GM21381 (cell line): Measurements from ENCODE around the gene NR4A1.

ENCODE experiments used
- ATAC-seq: cut with Tn5 transposase; IDR thresholded peaks from one replicate; pipeline ENCODE4 v1.9.1; 2021; ENCODE audit warnings: mild to moderate bottlenecking, moderate library complexity; ENCODE audit not compliant: unreplicated experiment

NR4A1 gene

DNA sequence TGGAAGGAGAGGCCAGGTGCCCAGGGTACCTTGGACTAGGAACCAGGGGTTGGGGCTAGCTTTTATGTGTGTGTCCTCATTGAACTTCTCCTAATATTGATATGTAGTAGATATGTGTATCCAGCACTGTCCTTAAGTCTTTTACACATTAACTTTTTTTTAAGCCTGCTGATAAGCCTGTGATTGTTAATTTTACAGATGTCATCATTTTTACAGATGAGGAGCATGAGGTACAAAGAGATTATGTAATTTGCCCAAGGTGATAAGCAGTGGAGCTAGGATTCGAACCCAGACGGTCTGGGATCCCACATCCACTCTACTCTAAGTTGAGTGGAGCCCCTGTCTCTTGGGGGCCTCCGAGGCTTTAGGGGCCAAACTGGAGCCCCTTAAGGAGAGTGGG is 10.2 kb upstream of the NR4A1 start:
- no peak for ATAC-seq

DNA sequence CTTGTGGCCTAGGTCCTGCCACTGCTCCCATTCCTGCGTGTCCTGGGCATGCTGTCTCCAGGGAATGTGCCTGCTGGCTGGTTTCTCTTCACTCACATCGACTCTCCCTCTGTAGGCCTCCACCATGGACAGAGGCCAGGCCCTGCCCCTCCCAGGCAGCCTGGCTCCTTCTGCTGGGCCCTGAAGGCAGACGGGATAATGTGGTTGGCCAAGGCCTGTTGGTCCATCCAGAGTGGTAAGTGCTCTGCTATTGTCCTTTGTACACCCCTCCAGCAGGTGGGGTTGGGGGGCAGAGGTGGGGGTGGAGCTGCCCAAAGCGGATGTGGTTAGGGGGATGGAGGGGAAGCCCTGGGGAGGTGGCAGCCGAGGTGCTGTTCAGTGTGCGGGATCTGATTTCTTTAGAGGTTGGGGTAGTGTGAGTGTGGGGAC is 9.5 kb upstream of the NR4A1 start:
- ATAC-seq = no peak

DNA sequence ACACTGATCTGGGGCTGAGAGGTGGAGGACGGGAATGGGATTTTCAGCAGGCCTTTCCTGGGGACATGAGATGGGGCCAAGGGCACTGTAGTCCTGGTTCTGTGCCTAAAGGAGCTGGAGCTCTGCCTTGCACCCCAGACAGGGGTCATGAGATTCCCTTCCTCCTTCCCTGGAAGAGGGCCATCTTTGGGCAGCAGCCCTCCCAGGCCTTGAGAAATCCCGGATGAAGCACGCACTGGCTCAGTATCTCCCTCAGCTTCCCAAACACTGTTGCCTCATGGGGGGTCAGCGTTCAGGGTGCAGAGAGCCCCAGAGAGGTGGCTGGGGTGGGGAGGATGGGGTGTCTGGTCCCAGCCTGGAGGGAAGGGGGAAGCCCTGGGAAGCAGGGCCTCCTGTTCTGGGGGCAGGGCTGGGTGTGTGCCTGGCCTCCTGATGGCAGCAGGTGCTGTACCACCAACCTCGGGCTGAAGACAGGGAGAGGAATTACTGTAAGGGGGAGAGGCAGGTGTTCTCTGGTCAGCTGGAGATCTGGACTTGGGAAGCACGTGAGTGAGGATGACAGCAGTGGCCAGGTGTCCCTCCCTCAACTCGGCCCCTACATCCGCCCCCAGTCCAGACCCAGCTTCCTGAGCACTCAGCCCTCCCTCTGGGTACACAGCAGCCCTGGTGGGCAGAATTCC is 8.4 kb upstream of the NR4A1 start:
- no peak for ATAC-seq

DNA sequence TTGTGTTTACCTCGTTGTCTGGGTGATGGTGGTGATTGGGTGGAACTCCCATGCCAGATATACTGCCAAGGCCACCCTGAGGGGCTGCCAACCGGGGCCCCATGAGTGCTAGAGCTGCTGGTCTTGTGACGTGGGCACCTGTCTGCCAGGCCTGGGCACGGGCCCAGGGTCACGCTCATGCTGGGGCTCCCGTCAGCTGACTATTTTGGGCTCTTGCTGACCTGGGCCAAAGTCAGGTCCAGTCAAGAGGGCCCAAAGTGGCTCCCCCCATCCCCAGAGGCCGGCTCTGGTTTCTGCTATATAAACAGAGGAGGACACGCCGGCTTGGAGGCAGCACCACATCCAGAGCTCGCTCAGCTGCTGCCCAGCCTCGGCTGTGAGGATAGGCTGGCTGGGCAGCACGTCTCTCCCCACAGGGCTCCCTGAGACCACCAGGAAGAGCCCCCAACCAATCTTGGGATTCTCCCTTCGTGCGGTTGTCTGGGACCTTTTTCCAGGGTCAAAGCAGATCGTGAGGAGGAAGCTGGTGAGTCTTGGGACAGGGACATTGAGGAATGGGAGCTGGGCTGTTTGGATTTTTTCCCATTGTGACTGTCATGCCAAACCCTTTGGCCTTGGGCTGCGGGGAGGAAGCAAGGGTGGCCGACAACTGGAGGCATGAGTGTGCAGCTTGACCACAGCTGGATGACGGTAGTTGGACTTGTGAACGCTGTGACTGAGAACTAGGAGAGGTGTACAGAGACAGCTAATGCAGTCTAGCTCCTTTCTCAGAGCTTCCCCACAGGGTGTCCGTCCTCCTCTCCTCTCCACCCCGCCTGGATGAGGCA is 7.6 kb upstream of the NR4A1 start:
- ATAC-seq = no peak

DNA sequence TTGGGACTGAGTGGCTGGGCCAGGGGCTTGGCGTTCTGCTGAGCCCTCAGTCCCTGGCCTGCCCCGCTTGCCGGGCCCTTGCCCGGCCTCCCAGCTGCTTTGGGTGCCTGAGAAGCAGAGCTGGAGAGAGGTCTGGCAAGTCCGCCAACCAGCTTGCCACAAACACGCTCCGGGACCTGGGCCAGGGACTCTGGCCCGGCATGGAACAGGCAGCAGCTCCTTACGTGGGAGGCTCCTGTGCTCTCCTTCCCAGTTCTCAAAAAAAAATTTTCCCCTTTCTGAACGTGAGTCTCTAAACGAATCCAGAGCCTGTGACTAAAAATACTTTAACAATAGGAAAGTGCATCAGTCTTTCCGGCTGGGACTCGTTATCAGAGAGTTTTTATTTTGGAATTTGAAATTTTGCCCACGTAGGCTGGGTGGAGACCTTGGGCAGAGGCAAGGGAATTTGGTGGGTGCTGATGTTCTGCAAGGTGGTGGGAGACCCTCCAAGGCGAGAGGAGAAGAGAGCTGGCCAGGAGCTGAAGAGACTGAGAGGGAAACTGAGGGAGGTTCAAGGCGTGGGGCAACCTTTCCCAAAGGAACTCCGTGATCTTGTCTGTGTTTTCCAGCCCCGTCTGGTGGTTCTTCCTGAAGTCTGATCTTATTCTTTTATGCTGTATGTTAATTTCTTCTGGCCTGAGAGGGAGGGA is 6.8 kb upstream of the NR4A1 start:
- no peak for ATAC-seq

DNA sequence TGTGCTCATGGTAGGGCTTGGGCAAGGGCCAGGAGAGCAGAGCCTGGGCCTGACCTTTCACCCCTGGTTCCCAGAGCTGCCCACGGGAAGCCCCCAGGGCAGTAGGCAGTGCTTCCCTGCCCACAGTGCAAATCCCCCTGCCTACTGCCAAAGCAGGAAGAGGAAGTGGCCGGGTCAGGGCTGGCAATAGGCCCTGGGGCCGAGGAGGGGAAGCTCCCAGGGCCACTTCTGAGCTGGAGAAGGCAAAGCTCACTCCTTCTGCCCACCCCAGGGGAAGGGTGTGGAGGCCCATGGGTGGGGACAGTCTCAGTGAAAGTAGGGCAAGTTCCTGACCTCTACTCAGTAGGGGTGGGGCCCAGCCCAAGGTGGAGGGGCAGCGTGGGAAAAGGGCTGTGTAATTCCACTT is 5.4 kb upstream of the NR4A1 start:
- no peak for ATAC-seq

DNA sequence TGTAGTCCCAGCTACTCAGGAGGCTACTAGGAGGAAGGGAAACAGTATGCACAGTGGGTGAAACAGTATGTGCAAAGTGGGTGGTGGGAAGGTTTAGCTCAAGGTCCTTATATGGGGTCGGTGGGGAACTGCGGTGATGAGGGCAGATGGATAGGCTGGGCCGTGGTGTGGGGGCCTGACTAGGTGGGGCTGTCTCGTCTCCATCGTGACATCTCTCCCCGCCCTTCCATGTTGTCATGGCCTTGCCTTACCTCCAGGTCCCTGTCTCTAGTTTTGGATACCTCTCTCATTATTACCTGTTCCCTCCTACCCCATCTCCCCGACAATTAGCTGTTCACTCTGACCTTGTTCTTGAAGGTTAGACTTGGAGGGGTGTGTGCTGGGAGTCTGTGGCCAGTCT is 4.4 kb upstream of the NR4A1 start:
- ATAC-seq = no peak

DNA sequence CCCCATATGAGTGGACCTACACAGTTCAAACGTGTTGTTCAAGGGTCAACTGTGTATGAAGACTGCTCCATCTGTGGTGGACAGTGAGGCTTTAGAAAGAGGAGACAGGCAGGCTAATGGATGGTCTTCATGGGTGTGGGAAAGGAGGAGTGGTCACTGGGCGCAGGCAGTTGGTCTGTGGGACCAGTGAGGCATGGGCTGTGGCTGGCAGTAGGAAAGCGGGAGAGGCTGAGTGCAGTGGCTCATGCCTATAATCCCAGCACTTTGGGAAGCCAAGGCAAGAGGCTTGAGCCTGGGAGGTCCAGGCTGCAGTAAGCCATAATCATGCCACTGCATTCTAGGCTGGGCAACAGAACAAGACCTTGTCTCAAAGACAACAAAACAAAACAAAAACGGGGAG is 2.0 kb upstream of the NR4A1 start:
- ATAC-seq = no peak

DNA sequence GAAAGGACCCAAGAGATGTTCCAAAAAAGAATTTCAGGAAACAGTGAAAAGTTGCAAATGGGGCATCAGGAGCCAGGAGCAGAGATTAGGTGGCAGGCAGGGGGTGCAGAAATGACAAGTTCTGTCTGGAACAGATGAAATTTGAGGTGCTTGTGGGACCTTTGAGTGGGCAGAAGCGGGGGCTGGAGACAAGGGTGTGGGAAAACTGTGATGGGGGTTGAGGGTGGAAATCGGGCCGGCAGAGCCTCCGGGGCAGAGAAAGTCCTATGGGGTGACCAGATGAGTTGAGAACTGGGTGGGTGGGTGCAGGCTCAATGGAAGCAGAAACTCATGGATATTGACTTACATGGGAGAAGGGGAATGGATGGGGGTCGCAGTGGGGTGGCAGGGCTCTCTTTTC is 1.6 kb upstream of the NR4A1 start:
- no peak for ATAC-seq

DNA sequence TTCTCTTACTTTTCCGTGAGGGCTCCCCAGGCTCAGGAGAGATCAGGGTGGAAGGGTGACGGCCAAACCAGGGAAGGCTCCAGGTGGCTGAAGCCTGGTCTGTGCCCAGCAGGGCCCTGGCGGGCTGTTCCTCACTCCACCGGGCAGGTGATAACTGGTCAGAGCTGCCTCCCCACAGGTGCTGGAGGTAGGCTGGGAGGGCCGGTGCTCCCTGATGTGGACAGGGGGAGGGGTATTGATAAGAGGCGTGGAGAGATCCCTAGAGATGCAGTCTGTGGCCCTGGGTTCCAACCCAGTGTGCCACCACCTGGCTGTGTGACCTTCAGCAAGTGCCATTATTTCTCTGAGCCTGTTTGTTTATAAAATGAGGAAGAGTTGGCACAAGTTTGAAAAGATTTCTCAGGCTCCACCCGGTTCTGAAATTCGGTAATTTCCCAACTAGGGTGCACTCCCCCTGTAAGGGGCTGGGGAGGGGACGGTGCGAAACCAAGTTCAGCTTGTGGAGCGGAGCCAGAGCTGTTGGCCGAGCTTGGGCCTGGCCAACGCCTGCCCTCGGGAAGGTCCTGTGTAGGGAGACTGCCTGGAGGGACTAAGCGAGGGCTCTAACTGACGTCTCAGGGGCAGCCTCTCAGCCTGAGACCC is 1.0 kb upstream of the NR4A1 start:
- no peak for ATAC-seq

DNA sequence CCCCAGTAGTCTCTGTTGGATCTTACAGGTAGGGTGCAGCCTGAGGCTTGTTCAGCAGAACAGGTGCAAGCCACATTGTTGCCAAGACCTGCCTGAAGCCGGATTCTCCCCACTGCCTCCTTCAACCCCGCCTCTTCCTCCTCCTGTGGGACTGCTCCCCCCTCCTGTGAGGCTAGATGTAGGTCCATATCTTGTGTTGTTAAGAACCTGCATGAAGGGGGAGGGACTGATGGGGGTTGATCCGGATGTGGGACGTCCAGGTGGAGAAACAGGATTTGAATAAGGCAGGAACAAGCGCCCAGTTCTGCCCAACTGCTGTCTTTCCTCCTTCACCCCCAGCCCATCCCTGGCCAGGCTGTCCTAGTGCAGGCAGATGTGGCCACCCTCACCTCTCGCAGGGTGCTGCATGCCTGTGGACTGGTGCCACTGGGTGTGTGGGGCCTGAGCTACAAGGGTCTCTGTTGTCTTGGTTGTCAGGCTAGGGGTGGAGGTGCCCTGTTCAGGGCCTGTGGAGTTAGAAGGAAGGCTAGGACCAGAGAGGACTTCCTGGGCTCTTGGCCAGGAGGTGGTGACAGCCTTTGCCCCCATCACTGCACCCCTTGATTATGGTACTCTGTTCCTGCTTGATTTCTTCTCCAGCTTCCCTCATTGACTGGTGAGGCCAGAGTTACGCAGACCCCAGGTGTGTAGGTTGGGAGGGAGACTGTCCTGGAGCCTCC is 1.4 kb downstream of the NR4A1 start:
- no peak for ATAC-seq

DNA sequence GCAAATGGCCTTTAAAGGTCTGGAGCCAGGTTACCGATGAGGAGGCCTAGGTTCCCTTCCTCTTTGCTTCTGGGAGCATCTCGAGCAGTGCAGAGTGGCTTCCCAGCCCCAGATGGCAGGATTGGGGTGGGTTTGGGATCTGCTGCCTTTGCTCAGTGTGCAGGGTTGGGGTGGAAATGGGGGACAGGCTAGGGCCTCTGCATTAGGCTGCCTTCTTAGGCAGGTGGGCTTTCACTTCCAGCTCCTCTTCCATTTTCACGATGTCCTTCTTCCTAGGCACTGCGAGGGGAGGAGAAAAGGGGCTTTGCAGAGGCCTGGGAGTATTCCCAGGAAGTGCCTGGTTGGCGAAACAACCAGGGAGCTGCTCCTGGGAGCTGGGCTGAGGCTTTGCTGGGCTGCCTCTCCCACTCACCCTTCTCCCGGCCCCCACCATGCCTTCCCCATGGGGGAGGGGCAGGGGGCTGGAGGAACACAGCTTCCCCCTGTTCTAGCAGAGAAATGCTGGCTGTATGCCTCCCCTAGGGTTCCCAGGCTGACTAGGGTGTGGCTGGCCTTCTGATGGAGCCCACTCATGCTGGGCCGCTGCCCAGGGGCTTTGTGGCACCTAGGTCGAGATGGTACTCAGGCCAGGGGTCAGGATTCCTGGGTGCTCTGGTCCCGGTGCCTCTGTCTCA is 2.4 kb downstream of the NR4A1 start:
- ATAC-seq = no peak

DNA sequence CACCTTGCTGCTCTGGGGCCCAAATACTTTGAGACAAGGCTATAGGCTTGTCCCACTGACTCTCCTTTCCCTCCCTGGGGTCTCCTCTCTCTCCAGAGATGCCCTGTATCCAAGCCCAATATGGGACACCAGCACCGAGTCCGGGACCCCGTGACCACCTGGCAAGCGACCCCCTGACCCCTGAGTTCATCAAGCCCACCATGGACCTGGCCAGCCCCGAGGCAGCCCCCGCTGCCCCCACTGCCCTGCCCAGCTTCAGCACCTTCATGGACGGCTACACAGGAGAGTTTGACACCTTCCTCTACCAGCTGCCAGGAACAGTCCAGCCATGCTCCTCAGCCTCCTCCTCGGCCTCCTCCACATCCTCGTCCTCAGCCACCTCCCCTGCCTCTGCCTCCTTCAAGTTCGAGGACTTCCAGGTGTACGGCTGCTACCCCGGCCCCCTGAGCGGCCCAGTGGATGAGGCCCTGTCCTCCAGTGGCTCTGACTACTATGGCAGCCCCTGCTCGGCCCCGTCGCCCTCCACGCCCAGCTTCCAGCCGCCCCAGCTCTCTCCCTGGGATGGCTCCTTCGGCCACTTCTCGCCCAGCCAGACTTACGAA is 3.1 kb downstream of the NR4A1 start:
- no peak for ATAC-seq

DNA sequence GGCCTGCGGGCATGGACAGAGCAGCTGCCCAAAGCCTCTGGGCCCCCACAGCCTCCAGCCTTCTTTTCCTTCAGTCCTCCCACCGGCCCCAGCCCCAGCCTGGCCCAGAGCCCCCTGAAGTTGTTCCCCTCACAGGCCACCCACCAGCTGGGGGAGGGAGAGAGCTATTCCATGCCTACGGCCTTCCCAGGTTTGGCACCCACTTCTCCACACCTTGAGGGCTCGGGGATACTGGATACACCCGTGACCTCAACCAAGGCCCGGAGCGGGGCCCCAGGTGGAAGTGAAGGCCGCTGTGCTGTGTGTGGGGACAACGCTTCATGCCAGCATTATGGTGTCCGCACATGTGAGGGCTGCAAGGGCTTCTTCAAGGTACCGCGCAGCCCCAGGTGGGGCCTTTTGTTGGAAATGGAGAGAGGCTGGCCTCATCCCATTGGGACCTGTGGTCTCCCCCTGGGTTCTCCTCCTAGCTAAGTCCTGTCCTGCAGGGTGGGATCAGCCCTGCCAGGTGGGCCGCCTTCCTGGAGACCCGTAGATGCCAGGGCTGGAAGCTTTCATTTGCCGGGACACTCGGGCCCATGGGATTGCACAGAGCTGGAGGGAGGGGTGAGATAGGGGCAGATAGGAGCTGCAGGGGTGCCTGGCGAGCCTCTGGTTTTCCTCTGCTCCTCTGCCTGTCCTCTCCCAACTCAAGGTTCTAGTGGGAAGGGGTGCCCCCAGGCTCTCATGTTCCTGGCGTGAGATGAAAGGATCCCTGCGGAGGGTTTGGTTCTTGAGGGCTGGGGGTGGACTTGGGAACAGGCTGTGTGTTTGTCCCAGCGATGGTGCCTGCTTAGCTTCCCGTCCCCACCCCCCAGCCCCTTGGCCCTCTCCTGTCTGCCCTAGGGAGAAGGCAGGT is 3.8 kb downstream of the NR4A1 start:
- no peak for ATAC-seq

DNA sequence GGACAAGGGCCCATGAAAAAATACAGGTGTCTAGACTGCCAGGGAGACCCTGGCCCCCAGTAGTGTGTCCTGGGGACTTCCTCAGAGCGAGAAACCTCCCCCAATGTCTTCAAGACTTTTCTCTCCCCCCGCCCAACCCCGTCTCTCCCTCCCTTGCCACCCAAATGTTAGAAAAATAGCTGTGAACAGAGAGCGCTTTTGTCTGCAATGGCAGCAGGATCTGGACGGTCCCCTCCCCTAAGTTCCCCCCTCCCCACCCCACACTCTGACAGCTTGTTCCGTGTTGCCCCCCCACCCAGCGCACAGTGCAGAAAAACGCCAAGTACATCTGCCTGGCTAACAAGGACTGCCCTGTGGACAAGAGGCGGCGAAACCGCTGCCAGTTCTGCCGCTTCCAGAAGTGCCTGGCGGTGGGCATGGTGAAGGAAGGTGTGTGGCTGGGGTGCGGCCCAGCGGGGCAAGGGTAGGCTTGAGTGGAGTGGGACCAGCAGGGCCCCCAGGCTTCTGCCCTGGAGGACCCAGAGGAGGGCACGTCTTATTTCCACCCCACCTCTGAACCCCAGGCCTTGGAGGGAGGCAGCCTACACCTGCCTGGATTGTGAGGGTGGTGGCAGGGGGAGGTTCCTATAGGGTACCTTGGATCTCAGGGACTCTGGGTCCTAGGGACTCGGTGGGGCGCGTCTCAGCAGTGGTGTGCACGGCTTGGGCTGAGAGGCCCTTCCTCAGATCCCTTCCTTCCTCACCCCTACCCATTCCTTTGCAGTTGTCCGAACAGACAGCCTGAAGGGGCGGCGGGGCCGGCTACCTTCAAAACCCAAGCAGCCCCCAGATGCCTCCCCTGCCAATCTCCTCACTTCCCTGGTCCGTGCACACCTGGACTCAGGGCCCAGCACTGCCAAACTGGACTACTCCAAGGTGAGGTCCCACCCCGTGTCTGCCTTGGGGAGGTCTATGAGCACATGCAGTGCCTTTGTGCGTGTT is 4.8 kb downstream of the NR4A1 start:
- no peak for ATAC-seq

DNA sequence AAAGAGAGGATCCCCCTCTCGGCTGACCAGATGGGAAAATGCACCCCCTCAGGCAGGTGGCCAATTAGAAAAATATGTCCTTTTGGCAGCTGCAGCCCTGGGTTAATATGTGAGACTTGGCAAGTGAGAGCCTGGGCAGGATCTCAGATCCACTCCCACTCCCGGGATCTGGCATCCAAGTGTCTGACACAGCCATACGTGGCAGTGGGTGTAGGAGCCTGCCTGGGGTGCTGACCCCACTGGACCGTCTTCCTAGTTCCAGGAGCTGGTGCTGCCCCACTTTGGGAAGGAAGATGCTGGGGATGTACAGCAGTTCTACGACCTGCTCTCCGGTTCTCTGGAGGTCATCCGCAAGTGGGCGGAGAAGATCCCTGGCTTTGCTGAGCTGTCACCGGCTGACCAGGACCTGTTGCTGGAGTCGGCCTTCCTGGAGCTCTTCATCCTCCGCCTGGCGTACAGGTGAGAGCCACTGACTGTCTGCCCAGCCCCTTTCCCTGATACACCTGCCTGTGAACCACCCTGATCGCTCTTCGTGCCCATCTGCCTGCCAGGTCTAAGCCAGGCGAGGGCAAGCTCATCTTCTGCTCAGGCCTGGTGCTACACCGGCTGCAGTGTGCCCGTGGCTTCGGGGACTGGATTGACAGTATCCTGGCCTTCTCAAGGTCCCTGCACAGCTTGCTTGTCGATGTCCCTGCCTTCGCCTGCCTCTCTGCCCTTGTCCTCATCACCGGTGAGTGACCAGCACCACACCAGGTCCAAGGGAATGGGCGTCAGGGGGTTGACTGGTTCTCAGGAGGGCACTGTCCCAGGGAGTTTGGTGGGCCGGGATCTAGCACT is 5.8 kb downstream of the NR4A1 start:
- no peak for ATAC-seq
